ENCODE measurements around the gene PIGR. TPM values are rescaled to one million over a fixed set of nuclear protein-coding genes. Genes with fewer than 3 reads are reported as not detected.
A peak's percentile ranks its signal among the peaks of the same experiment; 100 is the strongest.

The PIGR gene
- total RNA-seq, 2 experiments from 2014 or later: 0.07 TPM; not detected in 1

- ATAC-seq (peak; percentile 24), DNase-seq (peak; percentile 41)
- H3K9me3 Mint-ChIP-seq: no peaks in the 10 kb centered on the region
- peaks cover 65% of the 10 kb centered on the region for H3K36me3 Mint-ChIP-seq (ENCODE audit: low read depth)
- peaks cover 85% of the 10 kb centered on the region for H3K4me1 Mint-ChIP-seq (ENCODE audit: low read depth)
- TF ChIP-seq, protein P1, sequence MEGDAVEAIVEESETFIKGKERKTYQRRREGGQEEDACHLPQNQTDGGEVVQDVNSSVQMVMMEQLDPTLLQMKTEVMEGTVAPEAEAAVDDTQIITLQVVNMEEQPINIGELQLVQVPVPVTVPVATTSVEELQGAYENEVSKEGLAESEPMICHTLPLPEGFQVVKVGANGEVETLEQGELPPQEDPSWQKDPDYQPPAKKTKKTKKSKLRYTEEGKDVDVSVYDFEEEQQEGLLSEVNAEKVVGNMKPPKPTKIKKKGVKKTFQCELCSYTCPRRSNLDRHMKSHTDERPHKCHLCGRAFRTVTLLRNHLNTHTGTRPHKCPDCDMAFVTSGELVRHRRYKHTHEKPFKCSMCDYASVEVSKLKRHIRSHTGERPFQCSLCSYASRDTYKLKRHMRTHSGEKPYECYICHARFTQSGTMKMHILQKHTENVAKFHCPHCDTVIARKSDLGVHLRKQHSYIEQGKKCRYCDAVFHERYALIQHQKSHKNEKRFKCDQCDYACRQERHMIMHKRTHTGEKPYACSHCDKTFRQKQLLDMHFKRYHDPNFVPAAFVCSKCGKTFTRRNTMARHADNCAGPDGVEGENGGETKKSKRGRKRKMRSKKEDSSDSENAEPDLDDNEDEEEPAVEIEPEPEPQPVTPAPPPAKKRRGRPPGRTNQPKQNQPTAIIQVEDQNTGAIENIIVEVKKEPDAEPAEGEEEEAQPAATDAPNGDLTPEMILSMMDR (IDR thresholded peaks at IDR 0.05): no peak
- peak overlapping the region; percentile 65 for H3K27ac Mint-ChIP-seq
- ChIA-PET POLR2A (interaction anchor here (0.6 to 2.7 kb wide), 14 partner anchors 8 to 1704 kb away, joined by 3 to 15 read pairs (median 4); partner anchors contain the start of genes FCMR, IL20 and IL24), CTCF (interaction anchor here (0.9 to 6.0 kb wide), 30 partner anchors 8 to 430 kb away, joined by 3 to 47 read pairs (median 4); partner anchors contain the start of genes DYRK3, FCMR and IL20)
- intact Hi-C loops (cut with micrococcal nuclease): no loop called here
- no peaks in the 10 kb centered on the region for H3K27me3 Mint-ChIP-seq
- H3K4me3 Mint-ChIP-seq: peak overlapping the region; percentile 61
Observed at GRCh38 chr1:206909161-206909882, 36.9 kb downstream of the PIGR start.

GRCh38 chr1:206908038-206908437, 38.2 kb downstream of the PIGR start:
- TF ChIP-seq, protein P1 (IDR thresholded peaks at IDR 0.05): no peak
- no peak for ATAC-seq
- H3K36me3 Mint-ChIP-seq (ENCODE audit: low read depth): peaks cover 68% of the 10 kb centered on the region
- ChIA-PET POLR2A (interaction anchor here (1.1 to 2.7 kb wide), 5 partner anchors 9 to 155 kb away, joined by 3 to 15 read pairs (median 4); partner anchors contain the start of genes FCMR and IL20), CTCF (interaction anchor here (0.7 to 6.0 kb wide), 23 partner anchors 10 to 429 kb away, joined by 3 to 47 read pairs (median 10); partner anchors contain the start of genes FCMR, IL20 and IL24)
- intact Hi-C loops (cut with micrococcal nuclease): no loop called here
- H3K4me3 Mint-ChIP-seq: no peak overlapping the region
- peaks cover 84% of the 10 kb centered on the region for H3K4me1 Mint-ChIP-seq (ENCODE audit: low read depth)
- no peaks in the 10 kb centered on the region for H3K27me3 Mint-ChIP-seq
- peak overlapping the region; percentile 61 for H3K27ac Mint-ChIP-seq
- no peak for DNase-seq
- H3K9me3 Mint-ChIP-seq: no peaks in the 10 kb centered on the region

- Mint-ChIP-seq H3K4me3 (no peak overlapping the region), H3K36me3 (ENCODE audit: low read depth) (peaks cover 67% of the 10 kb centered on the region), H3K27me3 (no peaks in the 10 kb centered on the region), H3K4me1 (ENCODE audit: low read depth) (peaks cover 82% of the 10 kb centered on the region), H3K9me3 (no peaks in the 10 kb centered on the region), H3K27ac (peak overlapping the region; percentile 61)
- ChIA-PET CTCF (interaction anchor here (0.7 to 6.0 kb wide), 19 partner anchors 10 to 182 kb away, joined by 3 to 47 read pairs (median 15); partner anchors contain the start of genes FCMR, IL20 and IL24), POLR2A (interaction anchor here (1.1 to 2.8 kb wide), 5 partner anchors 11 to 42 kb away, joined by 3 to 21 read pairs (median 12); partner anchors contain the start of genes FCMR, IL20 and IL24)
- DNase-seq (no peak), ATAC-seq (no peak)
- TF ChIP-seq, protein P1 (IDR thresholded peaks at IDR 0.05): no peak
- intact Hi-C loops (cut with micrococcal nuclease): no loop called here
Observed at GRCh38 chr1:206907304-206907991, 38.8 kb downstream of the PIGR start.

DNA sequence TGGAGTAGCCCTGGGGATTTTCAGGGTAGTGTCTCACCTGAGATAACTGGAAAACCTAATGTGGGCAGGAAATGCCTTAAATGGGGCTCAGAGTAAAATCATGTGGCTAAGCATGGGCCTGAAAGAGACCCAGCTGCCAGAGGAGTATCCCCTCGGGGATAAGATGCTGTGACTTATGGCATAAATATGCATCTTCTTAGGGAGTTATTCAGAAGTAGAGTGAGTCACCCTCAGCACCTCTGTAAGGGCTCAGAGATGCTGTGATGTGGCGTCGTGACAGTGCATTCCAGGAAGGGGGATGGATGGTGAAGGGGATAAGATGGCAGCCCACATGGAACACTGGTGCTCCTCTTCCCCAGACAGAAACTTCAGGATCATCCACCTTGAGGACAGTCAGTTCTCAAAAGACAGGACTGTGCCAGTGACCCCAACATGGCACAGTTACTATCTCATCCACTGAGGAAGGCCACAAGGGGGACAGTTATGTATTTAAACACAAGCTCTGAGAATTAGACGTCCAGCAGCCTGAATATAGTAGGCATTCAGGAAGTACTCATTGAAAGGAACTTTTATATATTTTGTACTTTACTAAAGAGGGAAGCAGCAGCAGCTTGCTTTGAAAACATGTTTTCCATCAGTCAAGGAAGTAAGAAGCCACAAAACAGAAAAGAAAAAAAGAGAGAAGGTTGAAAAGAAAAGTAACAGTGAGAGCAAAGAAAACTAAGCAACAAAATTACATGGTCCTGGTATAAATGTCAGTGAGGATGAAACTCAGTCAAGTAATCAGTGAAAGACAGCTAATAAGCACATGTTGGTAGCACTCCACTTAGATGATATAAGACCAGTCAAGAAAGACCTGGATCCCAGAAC, 40.7 kb downstream of the PIGR start:
- H3K27ac Mint-ChIP-seq: peak overlapping the region; percentile 96
- H3K9me3 Mint-ChIP-seq: no peaks in the 10 kb centered on the region
- TF ChIP-seq, protein P1 (IDR thresholded peaks at IDR 0.05): no peak
- ChIA-PET CTCF (interaction anchor here (0.6 to 6.0 kb wide), 29 partner anchors 8 to 271 kb away, joined by 3 to 47 read pairs (median 5); partner anchors contain the start of genes IL19, IL20 and IL24), POLR2A (interaction anchor here (1.0 to 2.8 kb wide), 4 partner anchors 8 to 17 kb away, joined by 3 to 21 read pairs (median 8); partner anchors contain the start of genes FCMR and IL24)
- ATAC-seq: peak; percentile 90
- DNase-seq: peak; percentile 70
- no peaks in the 10 kb centered on the region for H3K27me3 Mint-ChIP-seq
- peaks cover 52% of the 10 kb centered on the region for H3K36me3 Mint-ChIP-seq (ENCODE audit: low read depth)
- intact Hi-C loops (cut with micrococcal nuclease): no loop called here
- H3K4me3 Mint-ChIP-seq: peak overlapping the region; percentile 34
- H3K4me1 Mint-ChIP-seq (ENCODE audit: low read depth): peaks cover 79% of the 10 kb centered on the region

Measured in activated CD8-positive, alpha-beta T cell treated with anti-CD3 and anti-CD28 coated beads for 36 hours (primary cell).